NCI-H2107 (cell line): ENCODE measurements around the gene RGR.

Experiments used
- DNase-seq: peaks from one replicate; lab custom pipeline; 2025; lab: John Stamatoyannopoulos, UW

The RGR gene

DNA sequence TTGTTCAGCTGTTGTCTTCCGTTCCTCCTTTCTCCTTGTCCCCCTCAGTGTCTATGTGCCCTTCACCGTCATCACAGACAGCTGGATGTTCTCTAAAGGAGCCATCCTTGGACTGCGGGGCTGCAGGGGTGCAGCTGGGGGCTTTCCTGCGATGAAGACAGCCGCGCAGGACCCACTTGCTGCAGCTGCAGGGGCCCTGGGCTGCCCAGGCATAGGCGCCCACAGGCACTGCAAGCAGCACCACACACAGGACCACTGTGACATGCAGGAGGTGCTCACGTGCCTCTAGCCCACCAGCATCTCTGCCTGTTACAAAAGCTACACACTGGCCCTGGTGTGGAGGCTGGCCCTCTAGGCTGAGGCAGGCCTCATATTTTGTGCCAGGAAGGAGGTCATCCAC, 22.9 kb upstream of the RGR start:
- DNase-seq = no peak

- no peak for DNase-seq
Measured at GRCh38 chr10:84224411-84225028, 20.3 kb upstream of the RGR start.

DNA sequence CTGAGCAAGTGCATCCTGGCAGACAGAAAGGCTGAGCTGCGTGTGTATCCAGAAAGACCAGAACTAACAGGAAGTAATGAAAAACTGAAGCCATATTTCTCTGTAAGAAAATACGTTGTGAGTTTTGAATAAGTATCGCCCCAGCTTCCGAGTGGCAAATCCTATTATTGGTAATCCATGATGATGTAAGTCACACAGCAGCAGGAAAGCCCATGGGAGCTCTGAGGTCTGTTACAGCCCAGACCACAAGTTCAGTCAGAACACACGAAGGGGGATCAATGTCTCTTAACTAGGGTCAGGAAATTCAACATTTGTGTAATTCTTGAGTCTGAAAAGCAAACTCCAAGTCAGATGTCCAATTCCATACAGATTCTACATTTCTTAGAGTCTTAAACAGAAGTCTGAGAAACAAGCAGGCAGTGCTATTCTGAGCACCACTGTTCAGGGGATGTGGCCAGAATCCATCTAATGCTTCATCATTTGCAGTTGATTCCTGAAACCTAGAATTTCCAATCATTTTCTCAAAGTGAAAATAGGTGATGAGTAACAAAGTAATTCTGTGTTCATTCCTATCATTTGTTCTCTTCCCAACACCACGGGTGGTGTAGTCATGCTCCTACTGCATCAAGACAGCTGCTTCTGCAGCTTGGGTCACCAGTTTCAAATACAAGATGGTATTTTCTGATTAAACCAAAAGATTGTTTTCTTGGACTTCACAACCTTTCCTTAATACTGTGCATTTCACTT, 19.3 kb upstream of the RGR start, which contains the start of gene LRIT2:
Gene LRIT2 (minus strand): TSS at position 118 of the 747 bp plus-strand sequence. CDS start 24 bp downstream, at position 94.
- DNase-seq = no peak

DNA sequence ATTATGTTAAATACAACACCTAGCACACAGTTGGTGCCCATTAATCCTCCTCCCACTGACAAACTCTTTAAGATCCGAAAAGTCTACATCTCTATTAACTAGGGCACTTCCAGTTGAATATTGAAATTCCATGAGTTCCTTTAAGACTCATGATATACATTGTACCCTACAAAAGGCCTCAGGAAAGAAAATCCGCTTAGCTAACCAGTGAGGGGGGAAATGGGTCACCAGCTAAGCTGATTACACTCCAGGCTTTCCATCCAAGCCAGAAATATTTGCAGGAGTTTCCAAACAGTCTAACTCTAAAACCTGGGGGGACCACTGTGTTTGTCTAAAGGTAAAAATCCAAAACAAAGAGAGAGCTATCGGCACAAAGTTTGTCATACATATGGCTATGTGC, 18.2 kb upstream of the RGR start:
- no peak for DNase-seq

GRCh38 chr10:84227810-84228209, 17.0 kb upstream of the RGR start:
- no peak for DNase-seq

- DNase-seq = no peak
Measured at GRCh38 chr10:84230359-84230758, 14.5 kb upstream of the RGR start.

GRCh38 chr10:84232376-84232775, 12.5 kb upstream of the RGR start:
- DNase-seq = no peak

GRCh38 chr10:84233940-84234339, 10.9 kb upstream of the RGR start:
- no peak for DNase-seq

DNA sequence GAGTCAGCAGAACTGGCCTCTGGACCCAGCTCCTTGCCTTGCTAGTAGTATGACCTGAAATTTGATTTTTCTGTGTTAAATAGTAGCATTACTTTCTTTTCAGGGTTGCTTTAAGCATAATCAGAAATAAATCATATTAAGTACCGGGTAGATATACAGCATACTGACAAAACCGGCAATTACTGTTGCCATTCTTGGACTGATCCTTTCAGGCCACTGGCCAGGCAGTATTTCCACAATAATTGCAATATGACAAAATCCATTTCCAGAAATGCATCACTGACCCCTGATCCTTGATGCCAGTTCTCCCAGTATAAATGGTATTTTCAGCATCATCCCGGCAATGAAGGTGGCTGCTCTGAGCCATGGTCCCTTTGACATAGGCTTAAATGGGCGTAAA, 10.4 kb upstream of the RGR start:
- no peak for DNase-seq

GRCh38 chr10:84235096-84235495, 9.8 kb upstream of the RGR start:
- no peak for DNase-seq

- DNase-seq = no peak
Measured at GRCh38 chr10:84236807-84237198, 8.1 kb upstream of the RGR start.

DNA sequence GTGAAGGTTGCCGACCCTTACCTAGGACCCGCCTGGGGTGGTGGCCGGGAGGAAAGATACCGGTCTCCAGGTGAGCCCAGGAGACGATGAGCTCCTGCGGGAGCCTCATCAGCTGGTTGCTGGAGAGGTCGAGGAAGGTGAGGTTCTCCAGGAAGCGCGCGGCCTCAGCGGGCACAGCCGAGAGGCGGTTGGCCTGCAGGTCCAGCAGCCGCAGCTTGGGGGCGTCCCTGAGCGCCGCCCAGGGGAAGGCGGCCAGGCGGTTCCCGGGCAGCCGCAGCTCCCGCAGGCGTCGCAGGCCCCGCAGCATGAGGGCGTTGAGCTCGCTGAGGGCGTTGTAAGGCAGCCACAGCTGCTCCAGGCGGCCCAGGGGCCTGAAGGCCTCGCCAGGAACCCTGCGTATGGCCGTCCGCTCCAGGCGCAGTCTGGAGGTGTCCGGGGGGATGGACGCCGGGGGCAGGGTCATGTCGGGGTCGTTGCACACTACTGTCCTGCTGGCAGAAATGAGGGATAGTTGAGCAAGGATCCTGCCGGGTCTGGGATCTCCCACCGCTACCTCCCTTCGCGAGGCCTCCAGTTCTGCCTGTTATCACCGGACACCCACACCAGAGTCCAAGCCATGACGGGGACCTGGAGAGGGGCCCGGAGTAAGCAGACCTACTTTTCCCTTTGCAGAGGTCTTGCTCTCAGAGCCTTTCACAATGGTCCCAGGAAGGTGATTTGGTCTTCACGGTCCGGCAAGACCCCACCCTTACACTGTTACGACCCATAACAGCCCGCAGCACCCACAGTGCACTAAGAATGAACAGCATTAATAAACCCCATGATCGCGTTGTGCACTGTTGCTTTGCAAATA, 7.4 kb upstream of the RGR start:
- no peak for DNase-seq

DNA sequence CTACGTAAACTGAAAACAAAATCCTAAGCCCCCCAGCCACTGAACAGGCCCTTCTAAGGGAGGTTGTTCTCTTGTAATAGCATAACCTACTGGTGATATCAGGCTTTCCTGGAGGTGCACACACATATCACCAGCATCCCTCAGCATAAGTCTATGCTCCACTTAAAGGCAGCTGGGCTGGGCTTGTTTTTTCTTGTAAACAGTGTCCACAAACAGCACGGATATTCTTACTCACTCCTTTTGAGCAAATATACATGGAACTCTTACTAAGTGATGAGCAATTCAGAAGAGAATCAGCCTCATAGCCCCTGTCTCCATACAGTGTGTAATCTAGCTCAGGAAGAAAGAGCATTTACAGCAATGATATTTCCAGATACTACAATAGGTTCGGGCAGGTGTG, 5.9 kb upstream of the RGR start:
- no peak for DNase-seq

DNA sequence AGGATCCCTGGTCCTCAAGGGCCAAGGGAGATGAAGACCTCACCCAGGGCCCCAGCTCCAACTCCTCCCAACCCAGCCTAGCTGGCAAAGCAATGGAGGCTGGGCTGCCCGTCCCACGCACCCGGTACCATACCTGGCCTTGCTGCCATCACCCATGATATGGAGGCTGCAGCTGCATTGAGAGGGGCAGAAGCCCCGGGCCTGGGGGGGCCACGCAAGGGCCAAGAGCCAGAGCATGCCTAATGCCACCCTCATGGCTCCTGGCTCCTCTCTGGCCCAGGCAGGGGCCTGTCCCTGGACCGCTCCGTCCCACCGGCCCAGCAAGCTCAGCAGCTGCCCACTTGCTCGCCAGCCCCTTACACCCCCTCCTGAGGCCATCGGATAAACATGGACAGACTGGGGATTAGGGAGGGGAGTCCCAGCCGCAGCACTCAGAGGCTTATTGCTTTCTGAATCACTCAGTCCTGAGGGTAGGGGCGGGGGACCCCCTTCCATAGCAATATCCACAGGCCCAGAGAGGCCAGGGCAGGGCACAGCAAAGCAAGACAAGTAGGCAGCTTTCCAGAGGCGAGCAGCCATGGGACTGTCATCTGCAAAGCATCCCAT, 3.6 kb upstream of the RGR start, which contains the start of gene LRIT1:
Gene LRIT1 (minus strand): TSS at position 362 of the 606 bp plus-strand sequence. CDS start 107 bp downstream, at position 255.
- no peak for DNase-seq

- DNase-seq = no peak
Measured at GRCh38 chr10:84243759-84244158, 1.1 kb upstream of the RGR start.

- no peak for DNase-seq
Measured at GRCh38 chr10:84247496-84247895, 2.6 kb downstream of the RGR start.

- DNase-seq = no peak
Measured at GRCh38 chr10:84248794-84249193, 3.9 kb downstream of the RGR start.

DNA sequence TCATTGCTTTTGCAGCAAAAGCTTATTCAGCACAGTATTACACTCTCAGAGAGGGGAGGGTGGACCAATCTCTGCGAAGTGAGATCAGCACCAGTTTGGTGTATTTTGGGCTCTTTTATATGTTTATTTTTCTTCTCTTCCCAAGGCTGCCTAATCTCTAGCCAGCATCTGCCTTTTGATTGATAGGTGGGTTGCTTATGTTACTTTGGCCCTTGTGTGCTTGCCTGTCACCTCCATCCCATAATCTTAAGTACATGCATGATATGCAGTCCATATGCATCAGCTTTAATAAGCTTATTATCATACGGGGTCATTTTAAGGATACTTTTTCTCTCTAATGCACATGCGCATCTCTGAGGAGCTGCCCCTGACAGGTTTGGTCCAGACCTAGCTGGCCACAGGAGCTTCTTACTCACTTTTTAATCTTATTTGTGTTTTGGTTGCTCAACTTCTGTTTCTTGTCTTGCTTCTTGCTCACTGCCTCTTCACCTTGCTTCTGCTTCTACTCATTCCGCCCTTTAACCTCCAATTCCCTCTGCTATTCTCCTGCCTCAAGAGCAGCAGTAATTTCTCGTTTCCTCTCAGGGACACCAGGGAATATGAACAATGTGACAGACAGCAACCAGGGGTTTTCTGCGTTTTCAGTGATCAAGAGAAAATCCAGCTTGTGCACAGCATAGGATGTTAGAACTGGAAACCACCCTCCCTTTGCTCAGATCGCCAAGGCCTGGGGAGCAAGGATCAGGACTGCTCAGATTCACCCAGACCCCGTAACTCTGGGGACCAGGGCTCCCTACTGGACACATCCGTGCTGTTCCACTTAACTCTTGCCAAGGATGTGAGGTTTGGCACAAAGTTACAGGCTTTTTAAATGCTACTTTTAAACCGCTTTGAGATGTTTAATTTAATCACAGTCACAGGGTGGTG, 10.0 kb downstream of the RGR start:
- DNase-seq = no peak

DNA sequence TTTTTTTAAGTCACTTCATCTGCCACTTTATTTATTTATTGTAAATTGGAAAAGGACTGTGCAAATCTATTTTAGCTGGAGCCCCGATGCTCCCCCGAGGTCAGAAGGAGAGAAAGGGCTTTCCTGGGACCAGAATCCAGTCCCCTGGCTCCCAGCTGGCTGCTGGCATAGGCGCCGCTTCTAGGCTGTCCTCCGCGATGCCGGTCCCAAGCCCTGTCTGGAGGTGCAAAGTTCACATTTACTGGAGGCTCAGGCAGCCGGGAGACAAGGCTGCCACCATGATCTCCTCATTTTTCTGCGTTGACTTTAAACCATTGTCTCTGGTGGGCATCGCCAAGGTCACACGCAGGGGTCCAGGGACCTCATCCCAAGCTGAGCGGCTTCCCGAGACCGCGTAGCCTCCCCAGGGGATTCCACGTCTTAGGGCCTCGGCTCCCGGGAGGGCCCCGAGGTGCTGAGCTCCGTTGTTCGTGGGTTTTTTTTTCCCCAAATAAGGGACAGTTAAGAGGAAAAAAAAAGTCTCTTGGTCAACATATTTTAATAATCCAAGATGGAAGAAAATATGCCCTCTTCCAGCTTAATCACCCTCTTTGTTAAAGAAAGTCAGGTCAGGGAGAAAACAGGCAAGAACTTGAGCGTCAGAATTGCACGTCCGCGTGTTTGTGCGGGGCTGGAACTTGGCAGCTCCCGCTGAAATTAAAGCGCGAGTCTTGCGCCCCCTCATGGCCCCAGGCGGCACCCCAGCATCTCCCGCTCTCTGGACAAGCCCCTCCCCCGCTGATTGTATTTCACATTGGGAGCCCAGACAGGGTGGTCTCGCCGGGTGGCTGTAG, 11.9 kb downstream of the RGR start:
- DNase-seq = no peak

GRCh38 chr10:84257343-84258020, 12.6 kb downstream of the RGR start:
- no peak for DNase-seq
